Esophagus (tissue), 2 donors: ENCODE data around the gene SRSF3. TPM values are rescaled to one million over a fixed set of nuclear protein-coding genes. Genes with fewer than 3 reads are reported as not detected.
A peak's percentile ranks its signal among the peaks of the same experiment; 100 is the strongest.

Source experiments
- H3K27ac ChIP-seq, 2 donors: one replicate each; pipeline ENCODE4 v1.5.1; 2013; ENCODE audit warnings: low read depth in 2 of 2, mild to moderate bottlenecking in 2 of 2, inconsistent platforms in 1 of 2, low read length in 1 of 2, moderate library complexity in 1 of 2
- H3K27me3 ChIP-seq, 2 donors: one replicate each; pipeline ENCODE4 v1.6.1; 2013; ENCODE audit warnings: low read length in 2 of 2, control low read depth in 1 of 2, mild to moderate bottlenecking in 1 of 2; ENCODE audit not compliant: insufficient read depth in 2 of 2, control insufficient read depth in 1 of 2
- H3K36me3 ChIP-seq, 2 donors: one replicate each; pipeline ENCODE4 v1.6.1; 2013; ENCODE audit warnings: low read length in 1 of 2; ENCODE audit not compliant: control insufficient read depth in 2 of 2, insufficient read depth in 2 of 2
- H3K4me1 ChIP-seq, 2 donors: one replicate each; pipeline ENCODE4 v1.6.1; 2013; ENCODE audit warnings: low read length in 1 of 2; ENCODE audit not compliant: control insufficient read depth in 2 of 2, insufficient read depth in 2 of 2
- H3K4me3 ChIP-seq, 2 donors: one replicate each; pipeline ENCODE4 v1.5.1; 2013; ENCODE audit warnings: low read length in 2 of 2, mild to moderate bottlenecking in 2 of 2, low read depth in 1 of 2, moderate library complexity in 1 of 2
- H3K9me3 ChIP-seq, 2 donors: one replicate each; pipeline ENCODE4 v1.6.1; 2013; ENCODE audit warnings: mild to moderate bottlenecking in 2 of 2, low read depth in 1 of 2, low read length in 1 of 2, moderate library complexity in 1 of 2; ENCODE audit not compliant: control insufficient read depth in 2 of 2, insufficient read depth in 1 of 2
- WGBS, 2 donors: extraction: QIAGEN DNeasy Blood & Tissue Kit; methylation state at CpG; one replicate each; pipeline ENCODE4 v1.1.7; 2013; 5-methylcytosine and 5-hydroxymethylcytosine counted together
- polyA plus RNA-seq, 2 donors: library from polyadenylated mRNA; stranded (reverse); fragments of 200-250 nt; gene quantifications; one replicate each; pipeline ENCODE4 v1.2.3, GENCODE V29; 2013
- donor health status: healthy with polysubstance abuse.
- donor health status: Bipolar disorder and iron deficiency.

Gene SRSF3
- polyA plus RNA-seq = 100 to 1,000 TPM; 103 to 247 TPM

DNA sequence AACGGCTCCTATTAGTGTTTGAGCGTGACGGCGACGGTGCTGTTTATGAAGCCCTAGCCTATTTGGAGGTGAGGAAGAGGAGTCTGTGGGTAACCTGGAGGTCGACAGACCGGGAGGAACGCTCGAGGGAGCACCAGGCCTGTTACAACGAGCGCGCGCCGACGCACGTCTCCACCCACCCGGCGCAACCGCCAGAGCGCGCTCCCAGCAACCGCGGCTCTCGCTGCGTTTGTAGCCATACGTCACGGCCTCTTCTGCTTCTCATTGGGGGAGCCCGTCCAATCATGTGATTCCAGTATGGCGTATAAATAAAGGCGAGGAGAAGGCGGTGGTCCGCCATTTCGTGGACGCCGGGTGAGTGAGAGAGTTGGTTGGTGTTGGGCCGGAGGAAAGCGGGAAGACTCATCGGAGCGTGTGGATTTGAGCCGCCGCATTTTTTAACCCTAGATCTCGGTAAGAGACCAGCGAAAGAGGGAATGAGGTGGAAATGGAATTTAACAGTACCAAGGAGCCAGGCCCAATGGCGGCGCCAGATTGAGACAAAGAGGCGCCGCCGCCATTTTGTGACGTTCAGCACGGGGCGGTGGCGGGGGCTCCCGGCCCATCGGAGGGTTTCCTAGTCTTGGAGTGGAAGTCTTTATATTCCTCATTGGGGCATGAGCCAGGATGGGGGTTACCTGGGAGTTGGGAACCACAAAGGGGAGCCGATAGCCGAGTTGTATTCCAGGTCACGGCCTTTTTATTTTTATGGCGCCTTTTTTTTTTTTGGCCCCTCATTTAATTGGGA is at the start of gene SRSF3:
SRSF3 (plus strand) TSS at position 334 of the 787 bp plus-strand sequence. CDS start 2,401 bp downstream, outside the sequence.
- Histone ChIP-seq H3K27ac (peak within 1 kb of the TSS; percentile 98 to 100), H3K4me3 (peak within 1 kb of the TSS; percentile 68 to 98), H3K4me1 (peaks cover 2% of the 10 kb centered on the region in 2 donors), H3K27me3 (no peaks in the 10 kb centered on the region), H3K9me3 (no peaks in the 10 kb centered on the region), H3K36me3 (peaks cover 4 to 8% of the 10 kb centered on the region in 2 donors)
- WGBS, 2 donors = 0% methylated on average over 58 of the region's 58 CpGs

DNA sequence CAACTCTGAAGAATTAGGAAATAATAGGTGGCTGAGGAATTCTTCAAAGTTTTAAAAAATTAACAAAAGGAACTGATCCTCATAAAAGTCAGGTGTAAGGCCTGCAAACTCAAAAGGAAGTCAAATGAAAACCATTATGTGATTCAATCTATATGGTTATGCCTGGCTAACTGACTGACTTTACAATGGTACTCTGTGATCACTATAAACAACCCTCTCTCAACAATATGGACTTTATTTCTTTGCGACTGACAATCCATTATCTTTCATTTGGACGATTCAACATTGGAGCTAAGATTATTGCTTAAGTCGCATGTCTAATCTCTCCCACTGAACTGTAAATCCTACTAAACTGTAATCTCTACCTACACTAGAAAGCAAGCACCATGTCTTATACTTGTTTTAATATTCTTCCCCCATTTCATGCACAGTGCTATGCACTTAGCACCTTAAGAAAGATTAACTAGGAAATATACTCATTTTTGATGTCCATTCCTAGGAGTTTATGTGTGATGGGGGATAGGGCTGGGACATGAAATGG is 48.3 kb upstream of the SRSF3 start:
- Histone ChIP-seq H3K27ac (peak overlapping the region; percentile 97 to 99), H3K4me3 (peak overlapping the region; percentile 87 to 99), H3K4me1 (peaks cover 0 to 3% of the 10 kb centered on the region in 2 donors), H3K27me3 (no peaks in the 10 kb centered on the region), H3K36me3 (no peaks in the 10 kb centered on the region), H3K9me3 (no peaks in the 10 kb centered on the region)
- 14 to 21% methylated on average over 3 of the region's 3 CpGs for WGBS, 2 donors

DNA sequence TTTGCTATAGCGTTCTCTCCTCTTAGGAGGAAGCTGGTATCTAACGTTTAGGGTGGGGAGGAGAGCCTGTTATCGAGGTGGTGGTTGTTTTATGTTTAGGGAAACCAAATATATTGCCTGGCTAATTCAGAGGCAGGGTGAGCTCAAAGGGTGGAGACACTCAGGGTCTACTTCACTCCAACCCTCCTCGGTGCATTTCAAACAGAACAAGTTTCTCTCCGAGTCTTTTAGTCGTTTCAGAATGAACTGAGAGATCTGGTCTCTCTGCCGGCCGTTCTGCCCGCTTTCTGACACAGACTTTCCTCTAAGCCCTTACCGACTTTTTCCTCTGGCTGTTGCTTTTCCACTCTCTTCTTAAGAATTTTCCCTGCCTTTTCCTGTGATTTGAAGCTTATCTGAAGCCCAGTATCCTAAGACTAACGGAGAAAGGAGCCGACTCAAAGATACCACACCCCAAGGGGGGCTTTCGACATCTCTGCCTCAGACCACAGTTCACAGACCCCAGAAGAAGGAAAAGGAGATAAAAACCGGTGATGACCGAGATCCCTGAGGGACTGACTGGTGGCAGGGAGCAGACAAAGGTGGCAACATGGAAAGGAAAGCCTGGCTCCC is 47.7 kb upstream of the SRSF3 start:
- H3K4me3 ChIP-seq = peak overlapping the region; percentile 87 to 99
- H3K4me1 ChIP-seq = peaks cover 0 to 3% of the 10 kb centered on the region in 2 donors
- H3K27ac ChIP-seq = peak overlapping the region; percentile 97 to 99
- no peaks in the 10 kb centered on the region for H3K9me3 ChIP-seq
- no peaks in the 10 kb centered on the region for H3K27me3 ChIP-seq
- 1% methylated on average over 15 of the region's 15 CpGs for WGBS, 2 donors
- no peaks in the 10 kb centered on the region for H3K36me3 ChIP-seq

DNA sequence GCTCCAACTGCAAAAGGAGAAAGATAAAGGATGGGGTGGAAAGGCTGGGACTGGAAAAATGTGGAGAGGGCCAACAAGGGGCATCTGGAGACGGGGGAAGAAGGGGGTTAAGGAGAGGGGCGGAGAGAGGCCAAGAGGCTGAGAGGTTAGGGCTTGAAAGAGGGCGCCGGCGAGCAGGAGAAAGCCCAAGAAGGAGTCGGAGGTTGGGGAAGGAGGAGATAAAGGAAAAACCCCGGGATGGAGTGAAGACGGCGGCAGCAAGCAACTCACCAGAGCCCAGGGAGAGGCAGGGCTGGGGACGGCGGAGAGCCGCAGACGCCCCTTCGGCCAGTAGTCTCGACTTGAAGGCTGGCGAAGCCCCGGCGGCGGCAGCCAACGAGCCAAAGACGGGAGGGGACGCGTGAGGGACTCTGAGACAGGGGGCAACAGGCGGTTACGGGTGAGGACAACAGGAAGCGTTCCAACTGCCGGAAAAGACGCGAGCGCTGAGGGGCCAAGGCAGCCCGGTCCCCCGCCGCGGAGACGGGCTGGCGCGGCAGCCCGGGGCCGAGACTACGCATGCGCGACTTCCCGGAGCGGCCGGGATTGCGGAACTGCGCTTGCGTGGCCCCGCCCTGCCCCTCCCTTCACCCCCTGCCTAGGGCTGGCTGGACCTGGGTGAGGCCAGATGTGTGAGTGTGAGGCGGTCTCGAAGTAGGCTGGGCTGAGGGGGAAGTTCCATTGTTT is 47.1 kb upstream of the SRSF3 start, which contains the start of gene STK38:
STK38 (minus strand) TSS at position 560 of the 726 bp plus-strand sequence. CDS start 7,277 bp downstream, outside the sequence.
- Histone ChIP-seq H3K4me1 (peaks cover 0 to 3% of the 10 kb centered on the region in 2 donors), H3K9me3 (no peaks in the 10 kb centered on the region)
- WGBS, 2 donors = 0 to 1% methylated on average over 51 of the region's 51 CpGs

DNA sequence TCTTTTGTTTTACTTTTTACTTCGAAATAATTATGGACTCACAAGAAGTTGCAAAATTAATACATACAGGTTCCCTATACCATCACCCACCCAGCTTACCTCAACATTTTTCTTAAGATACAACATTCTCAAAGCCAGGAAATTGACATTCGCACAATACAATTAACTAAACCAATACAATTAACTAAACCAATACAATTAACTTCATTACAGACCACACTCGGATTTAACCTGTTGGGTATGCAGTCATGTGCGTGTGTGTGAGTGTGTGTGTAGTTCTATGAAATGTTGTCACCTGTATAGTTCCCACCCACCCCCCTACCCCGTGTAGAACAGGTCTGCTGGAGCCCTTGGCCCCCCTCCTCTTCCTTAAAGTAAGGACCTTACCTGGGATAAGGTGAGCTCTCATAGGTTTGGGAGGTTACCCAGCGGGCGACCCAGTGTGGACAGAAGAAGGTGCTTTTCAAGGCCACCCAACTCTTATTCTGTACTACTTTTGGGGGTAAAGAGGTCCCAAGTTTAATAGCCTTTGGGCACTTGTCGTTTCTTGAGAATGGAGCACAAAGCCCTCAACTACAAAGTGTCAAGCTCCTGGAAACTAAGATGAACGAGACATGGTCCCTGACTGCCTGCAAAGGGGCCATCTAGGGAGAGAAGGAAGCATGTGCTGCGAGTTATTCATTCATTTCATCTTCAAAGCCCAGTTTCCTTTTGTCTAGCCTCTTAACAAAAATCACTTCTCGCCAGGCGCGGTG is 46.3 kb upstream of the SRSF3 start:
- H3K36me3 ChIP-seq = no peaks in the 10 kb centered on the region
- H3K4me1 ChIP-seq = peaks cover 0 to 3% of the 10 kb centered on the region in 2 donors
- H3K9me3 ChIP-seq = no peaks in the 10 kb centered on the region
- no peaks in the 10 kb centered on the region for H3K27me3 ChIP-seq
- H3K4me3 ChIP-seq = no peak overlapping the region
- peak overlapping the region; percentile 97 to 99 for H3K27ac ChIP-seq
- 58 to 63% methylated on average over 13 of the region's 13 CpGs for WGBS, 2 donors

More for the DNA sequence above, 47.1 kb upstream of the SRSF3 start, which contains the start of gene STK38:
- Histone ChIP-seq H3K27ac (peak within 1 kb of the TSS; percentile 97 to 99), H3K36me3 (no peaks in the 10 kb centered on the region), H3K4me3 (peak within 1 kb of the TSS; percentile 87 to 99), H3K27me3 (no peaks in the 10 kb centered on the region)

DNA sequence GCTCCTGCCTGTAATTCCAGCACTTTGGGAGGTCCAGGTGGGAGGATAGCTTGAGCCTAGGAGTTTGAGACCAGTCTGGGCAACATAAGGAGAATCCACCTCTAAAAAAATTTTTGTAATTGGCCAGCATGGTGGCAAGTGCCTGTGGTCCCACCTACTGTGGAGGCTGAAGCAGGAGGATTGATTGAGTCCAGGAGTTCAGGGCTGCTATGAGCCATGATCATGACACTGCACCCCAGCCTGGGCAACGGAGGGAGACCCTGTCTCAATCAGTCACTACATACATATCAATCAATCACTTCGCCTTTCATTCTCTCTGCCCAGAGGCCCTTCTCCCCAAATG is 45.8 kb upstream of the SRSF3 start:
- Histone ChIP-seq H3K27me3 (no peaks in the 10 kb centered on the region), H3K27ac (no peak overlapping the region), H3K36me3 (no peaks in the 10 kb centered on the region), H3K4me3 (no peak overlapping the region), H3K9me3 (no peaks in the 10 kb centered on the region), H3K4me1 (peaks cover 0 to 3% of the 10 kb centered on the region in 2 donors)
- WGBS, 2 donors = 89% methylated on average over 2 of the region's 2 CpGs

DNA sequence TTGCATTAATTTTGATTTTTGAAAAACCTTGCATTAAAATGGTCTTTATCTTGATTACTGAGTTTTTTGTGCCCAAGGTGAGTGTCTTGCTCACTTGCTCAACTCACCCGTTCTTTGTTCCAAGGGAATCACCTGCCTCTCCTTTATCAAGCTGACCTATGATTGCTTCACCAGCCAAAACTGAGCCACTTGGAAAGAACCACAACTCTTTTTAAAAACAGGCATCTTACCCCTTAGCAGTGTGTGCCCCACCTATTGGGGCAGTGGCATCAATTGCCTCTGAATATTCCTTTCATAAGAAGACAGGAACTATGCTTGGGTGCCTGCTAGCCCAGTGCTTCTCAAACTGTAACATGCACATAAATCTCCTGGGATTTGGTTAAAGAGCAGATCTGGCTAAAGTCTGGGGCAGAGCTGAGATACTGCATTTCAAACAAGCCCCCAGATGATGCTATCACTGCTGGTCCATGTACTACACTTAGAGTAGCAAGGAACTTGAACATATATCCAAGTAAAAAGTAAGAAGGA is 43.6 kb upstream of the SRSF3 start:
- 78 to 79% methylated on average over 1 of the region's 1 CpG for WGBS, 2 donors
- Histone ChIP-seq H3K27me3 (no peaks in the 10 kb centered on the region), H3K4me3 (no peak overlapping the region), H3K9me3 (no peaks in the 10 kb centered on the region), H3K36me3 (no peaks in the 10 kb centered on the region), H3K27ac (no peak overlapping the region), H3K4me1 (no peaks in the 10 kb centered on the region)

DNA sequence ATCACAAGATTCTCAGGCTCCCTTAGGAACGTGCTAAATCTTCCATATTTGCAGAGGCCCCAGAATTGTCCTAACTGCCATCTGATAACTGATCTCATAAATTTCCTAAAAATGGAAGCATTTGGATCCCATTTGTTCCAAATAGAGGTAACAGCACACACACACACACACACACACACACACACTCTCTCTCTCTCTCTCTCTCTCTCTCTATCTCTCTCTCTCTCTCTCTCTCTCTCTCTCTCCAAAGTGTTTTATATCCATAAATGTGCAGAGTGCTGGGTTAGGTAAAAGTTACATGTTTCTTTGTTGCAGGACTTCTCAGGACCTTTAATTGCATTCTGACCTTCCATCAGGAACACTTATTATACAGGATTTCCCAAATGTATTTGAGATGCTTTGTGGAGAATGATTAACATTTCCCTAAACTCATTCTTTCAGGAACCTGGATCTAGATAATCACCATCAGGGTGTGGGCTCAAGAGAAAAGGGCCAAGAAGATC is 38.4 kb upstream of the SRSF3 start:
- Histone ChIP-seq H3K9me3 (no peaks in the 10 kb centered on the region), H3K27me3 (no peaks in the 10 kb centered on the region), H3K36me3 (no peaks in the 10 kb centered on the region), H3K27ac (no peak overlapping the region), H3K4me3 (no peak overlapping the region), H3K4me1 (no peaks in the 10 kb centered on the region)
- WGBS, 2 donors = 65 to 68% methylated on average over 1 of the region's 1 CpG
